Type B pancreatic cell (in vitro differentiated cells): Measurements from ENCODE around the gene BHLHA15. TPM values are rescaled to one million over a fixed set of nuclear protein-coding genes. Genes with fewer than 3 reads are reported as not detected.

Experiments used
- DNase-seq: peaks from one replicate; pipeline ENCODE4 v3.0.0; 2021; ENCODE audit warnings: mixed read lengths; ENCODE audit not compliant: unreplicated experiment; ENCODE audit errors: extremely low spot score
- H3K27ac Mint-ChIP-seq: 2 replicates; pipeline ENCODE4 v1.8.0; 2021; ENCODE audit warnings: mild to moderate bottlenecking, mixed read lengths
- H3K27me3 Mint-ChIP-seq: 2 replicates; pipeline ENCODE4 v1.8.0; 2021; ENCODE audit warnings: mixed read lengths
- H3K36me3 Mint-ChIP-seq: 2 replicates; pipeline ENCODE4 v1.8.0; 2021; ENCODE audit warnings: mixed read lengths
- H3K4me1 Mint-ChIP-seq: one replicate; pipeline ENCODE4 v1.8.0; 2021; ENCODE audit warnings: mixed read lengths; ENCODE audit not compliant: unreplicated experiment
- H3K4me3 Mint-ChIP-seq: 2 replicates; pipeline ENCODE4 v1.8.0; 2021; ENCODE audit warnings: mild to moderate bottlenecking, mixed read lengths
- H3K9me3 Mint-ChIP-seq: 2 replicates; pipeline ENCODE4 v1.8.0; 2021; ENCODE audit warnings: mixed read lengths
- total RNA-seq: library from RNA; stranded (reverse); gene quantifications from 2 replicates; pipeline ENCODE4 v1.2.1, GENCODE V29; 2021; ENCODE audit warnings: low replicate concordance
- TF ChIP-seq, protein P1 (sequence below): fragments of 200-600 bp; sonication (generic); conservative IDR thresholded peaks from 2 replicates; pipeline ENCODE4 v1.5.0; 2021; ENCODE audit warnings: antibody characterized with exemption, mild to moderate bottlenecking

Gene BHLHA15
- total RNA-seq, 1 donor from 2014 or later, result 0.46 TPM

GRCh38 chr7:98229441-98229840, 18.2 kb downstream of the BHLHA15 start:
- Mint-ChIP-seq H3K27ac (no peak overlapping the region), H3K36me3 (no peaks in the 10 kb centered on the region), H3K4me3 (no peak overlapping the region), H3K9me3 (no peaks in the 10 kb centered on the region), H3K4me1 (no peaks in the 10 kb centered on the region), H3K27me3 (no peaks in the 10 kb centered on the region)
- TF ChIP-seq, protein P1, sequence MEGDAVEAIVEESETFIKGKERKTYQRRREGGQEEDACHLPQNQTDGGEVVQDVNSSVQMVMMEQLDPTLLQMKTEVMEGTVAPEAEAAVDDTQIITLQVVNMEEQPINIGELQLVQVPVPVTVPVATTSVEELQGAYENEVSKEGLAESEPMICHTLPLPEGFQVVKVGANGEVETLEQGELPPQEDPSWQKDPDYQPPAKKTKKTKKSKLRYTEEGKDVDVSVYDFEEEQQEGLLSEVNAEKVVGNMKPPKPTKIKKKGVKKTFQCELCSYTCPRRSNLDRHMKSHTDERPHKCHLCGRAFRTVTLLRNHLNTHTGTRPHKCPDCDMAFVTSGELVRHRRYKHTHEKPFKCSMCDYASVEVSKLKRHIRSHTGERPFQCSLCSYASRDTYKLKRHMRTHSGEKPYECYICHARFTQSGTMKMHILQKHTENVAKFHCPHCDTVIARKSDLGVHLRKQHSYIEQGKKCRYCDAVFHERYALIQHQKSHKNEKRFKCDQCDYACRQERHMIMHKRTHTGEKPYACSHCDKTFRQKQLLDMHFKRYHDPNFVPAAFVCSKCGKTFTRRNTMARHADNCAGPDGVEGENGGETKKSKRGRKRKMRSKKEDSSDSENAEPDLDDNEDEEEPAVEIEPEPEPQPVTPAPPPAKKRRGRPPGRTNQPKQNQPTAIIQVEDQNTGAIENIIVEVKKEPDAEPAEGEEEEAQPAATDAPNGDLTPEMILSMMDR, result no peak
- no peak for DNase-seq

DNA sequence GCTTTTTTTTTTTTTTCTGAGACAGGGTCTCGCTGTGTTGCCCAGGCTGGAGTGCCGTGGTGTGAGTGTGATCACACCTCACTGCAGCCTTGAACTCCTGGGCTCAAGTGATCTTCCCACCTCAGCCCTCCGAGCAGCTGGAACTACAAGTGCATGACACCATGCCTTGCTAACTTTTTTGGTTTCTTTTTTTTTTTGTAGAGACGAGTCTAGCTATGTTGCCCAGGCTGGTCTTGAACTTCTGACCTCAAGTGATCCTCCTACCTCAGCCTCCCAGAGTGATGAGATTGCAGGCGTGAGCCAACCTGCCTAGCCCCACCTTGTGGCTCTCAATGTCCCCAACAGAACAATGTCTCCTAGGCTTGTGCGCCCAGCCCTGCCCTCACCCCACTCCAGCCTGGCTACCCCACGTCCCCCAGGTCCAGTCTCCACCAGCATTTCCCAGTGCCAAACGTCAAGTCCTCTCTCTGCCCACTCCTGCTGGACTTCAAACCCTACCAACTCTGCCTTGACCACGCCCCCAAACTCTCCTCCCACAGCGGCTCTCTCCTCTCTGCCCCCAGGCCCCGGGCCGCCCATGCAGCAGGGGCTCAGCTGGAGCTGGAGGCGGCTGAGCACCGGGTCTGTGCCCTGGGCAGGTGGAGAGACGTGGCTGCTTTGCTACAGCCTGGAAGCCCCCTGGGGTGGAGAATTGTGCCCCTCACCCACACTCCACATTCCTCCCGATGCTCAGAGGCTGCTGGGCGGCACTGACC, 18.9 kb downstream of the BHLHA15 start:
- Mint-ChIP-seq H3K27me3 (no peaks in the 10 kb centered on the region), H3K9me3 (no peaks in the 10 kb centered on the region), H3K27ac (no peak overlapping the region), H3K4me1 (no peaks in the 10 kb centered on the region), H3K36me3 (no peaks in the 10 kb centered on the region), H3K4me3 (no peak overlapping the region)
- TF ChIP-seq, protein P1, result no peak
- DNase-seq, result peak; percentile 69

- Mint-ChIP-seq H3K4me1 (no peaks in the 10 kb centered on the region), H3K9me3 (no peaks in the 10 kb centered on the region), H3K4me3 (no peak overlapping the region), H3K36me3 (no peaks in the 10 kb centered on the region), H3K27me3 (no peaks in the 10 kb centered on the region), H3K27ac (no peak overlapping the region)
- TF ChIP-seq, protein P1, result no peak
- no peak for DNase-seq
These were observed 19.7 kb downstream of the BHLHA15 start for GRCh38 chr7:98230746-98231471.

DNA sequence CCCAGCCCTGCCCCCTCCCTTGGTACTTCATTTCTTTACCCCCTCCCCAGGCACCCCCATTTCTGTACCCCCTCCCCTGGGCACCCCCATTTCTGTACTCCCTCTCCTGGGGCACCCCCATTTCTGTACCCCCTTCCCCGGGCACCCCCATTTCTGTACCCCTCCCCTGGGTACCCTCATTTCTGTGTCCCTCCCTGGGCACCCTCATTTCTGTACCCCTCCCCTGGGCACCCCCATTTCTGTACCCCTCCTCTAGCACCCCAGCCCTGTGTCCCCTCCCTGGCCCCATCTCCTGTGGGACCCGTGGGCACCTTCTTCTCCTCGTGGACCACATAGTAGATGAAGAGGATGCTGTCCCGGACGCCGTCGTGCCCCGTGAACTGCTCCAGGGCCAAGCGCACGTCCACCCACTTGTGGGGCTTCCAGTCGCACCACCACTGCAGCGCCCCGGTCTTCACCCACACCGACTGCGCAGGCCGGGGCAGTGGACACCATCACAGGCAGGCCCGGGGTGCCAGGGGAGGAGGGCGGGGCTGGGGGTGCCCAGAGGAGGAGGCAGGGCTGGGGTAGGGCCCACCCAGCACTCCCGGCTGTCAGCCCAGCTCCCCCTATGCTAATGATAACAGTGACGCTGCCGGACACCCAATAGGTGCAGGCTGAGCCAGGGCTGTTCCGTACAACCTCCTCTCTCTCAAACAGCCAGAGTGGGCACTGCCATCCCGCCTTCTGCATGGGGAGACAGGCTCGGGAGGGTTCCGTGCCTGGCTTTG, 20.4 kb downstream of the BHLHA15 start:
- H3K36me3 Mint-ChIP-seq, result no peaks in the 10 kb centered on the region
- no peaks in the 10 kb centered on the region for H3K4me1 Mint-ChIP-seq
- no peak for DNase-seq
- no peaks in the 10 kb centered on the region for H3K27me3 Mint-ChIP-seq
- H3K27ac Mint-ChIP-seq, result no peak overlapping the region
- H3K4me3 Mint-ChIP-seq, result no peak overlapping the region
- H3K9me3 Mint-ChIP-seq, result no peaks in the 10 kb centered on the region
- TF ChIP-seq, protein P1, result no peak

DNA sequence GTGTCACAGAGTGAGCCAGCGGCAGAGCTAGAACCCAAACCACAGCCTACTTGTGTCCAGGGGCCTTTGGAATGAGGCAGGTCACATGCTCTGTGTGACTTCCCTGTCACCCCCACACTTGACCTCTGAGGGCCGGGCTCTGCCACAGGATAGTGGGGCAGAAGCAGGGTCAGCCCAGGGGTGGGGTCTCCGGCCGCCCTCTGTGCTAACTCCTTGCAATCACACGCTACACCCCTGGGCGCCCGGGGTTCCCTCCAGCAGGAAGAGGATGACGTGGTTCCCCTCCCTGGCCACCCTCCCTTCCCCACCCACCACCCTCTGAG, 21.0 kb downstream of the BHLHA15 start:
- Mint-ChIP-seq H3K4me1 (no peaks in the 10 kb centered on the region), H3K4me3 (no peak overlapping the region), H3K9me3 (no peaks in the 10 kb centered on the region), H3K27me3 (no peaks in the 10 kb centered on the region), H3K36me3 (no peaks in the 10 kb centered on the region), H3K27ac (no peak overlapping the region)
- TF ChIP-seq, protein P1, result no peak
- DNase-seq, result no peak
